ENCODE data around the gene RPS6KL1. TPM values are rescaled to one million over a fixed set of nuclear protein-coding genes. Genes with fewer than 3 reads are reported as not detected.
A peak's percentile ranks its signal among the peaks of the same experiment; 100 is the strongest.

Gene RPS6KL1
- total RNA-seq, 1 donor from 2014 or later, result 5.8 TPM

DNA sequence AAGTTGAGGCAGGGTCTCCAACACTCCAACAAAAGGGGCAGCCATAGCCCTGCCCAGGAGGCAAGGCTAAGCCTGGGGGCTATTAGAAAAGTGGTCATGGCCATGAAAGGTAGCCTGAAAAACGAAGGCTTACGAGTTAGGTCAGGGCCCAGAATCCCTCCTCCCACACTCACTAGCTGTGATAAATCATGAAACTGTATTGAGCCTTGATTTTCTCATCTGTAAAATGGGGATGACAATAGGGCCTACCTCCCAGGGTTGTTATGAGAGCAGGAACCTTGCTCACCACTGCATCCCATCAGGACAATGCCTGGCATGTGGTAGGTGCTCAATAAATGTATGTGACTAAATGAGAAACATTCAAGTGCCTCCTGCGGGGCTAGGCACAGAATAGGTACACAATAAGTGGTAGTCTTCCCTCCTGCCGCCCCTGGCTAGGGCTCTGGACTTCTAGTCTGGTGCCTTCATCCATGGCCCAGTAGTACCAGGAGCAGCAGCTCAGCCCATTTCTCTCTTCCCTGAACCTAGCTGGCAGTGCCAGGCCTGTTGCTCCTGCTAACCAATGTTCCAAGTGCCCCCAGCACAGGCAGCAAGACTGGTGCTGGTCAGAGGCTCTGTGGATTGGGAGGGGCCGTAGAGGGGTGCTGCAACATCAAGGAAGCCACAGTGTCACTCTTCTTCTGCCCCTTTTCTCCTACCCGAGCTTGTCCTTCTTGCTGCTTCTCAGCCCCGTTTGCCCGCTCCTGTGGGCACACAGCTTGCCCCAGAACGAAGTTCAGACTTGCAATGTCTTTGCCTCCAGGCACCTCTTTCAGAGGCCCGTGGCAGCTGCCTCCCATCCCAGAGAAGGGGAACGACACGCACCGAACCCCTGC lies 24.5 kb upstream of the RPS6KL1 start:
- Mint-ChIP-seq H3K4me1 (ENCODE audit: low read depth) (peaks cover 6% of the 10 kb centered on the region), H3K4me3 (ENCODE audit: unreplicated experiment) (no peak overlapping the region), H3K27ac (ENCODE audit: unreplicated experiment) (no peak overlapping the region), H3K9me3 (ENCODE audit: low read depth) (no peaks in the 10 kb centered on the region), H3K36me3 (ENCODE audit: low read depth) (no peaks in the 10 kb centered on the region), H3K27me3 (ENCODE audit: low read depth) (no peaks in the 10 kb centered on the region)
- TF ChIP-seq, protein P1, sequence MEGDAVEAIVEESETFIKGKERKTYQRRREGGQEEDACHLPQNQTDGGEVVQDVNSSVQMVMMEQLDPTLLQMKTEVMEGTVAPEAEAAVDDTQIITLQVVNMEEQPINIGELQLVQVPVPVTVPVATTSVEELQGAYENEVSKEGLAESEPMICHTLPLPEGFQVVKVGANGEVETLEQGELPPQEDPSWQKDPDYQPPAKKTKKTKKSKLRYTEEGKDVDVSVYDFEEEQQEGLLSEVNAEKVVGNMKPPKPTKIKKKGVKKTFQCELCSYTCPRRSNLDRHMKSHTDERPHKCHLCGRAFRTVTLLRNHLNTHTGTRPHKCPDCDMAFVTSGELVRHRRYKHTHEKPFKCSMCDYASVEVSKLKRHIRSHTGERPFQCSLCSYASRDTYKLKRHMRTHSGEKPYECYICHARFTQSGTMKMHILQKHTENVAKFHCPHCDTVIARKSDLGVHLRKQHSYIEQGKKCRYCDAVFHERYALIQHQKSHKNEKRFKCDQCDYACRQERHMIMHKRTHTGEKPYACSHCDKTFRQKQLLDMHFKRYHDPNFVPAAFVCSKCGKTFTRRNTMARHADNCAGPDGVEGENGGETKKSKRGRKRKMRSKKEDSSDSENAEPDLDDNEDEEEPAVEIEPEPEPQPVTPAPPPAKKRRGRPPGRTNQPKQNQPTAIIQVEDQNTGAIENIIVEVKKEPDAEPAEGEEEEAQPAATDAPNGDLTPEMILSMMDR (IDR thresholded peaks at IDR 0.05), result no peak
- DNase-seq (ENCODE audit: low spot score), result no peak

DNA sequence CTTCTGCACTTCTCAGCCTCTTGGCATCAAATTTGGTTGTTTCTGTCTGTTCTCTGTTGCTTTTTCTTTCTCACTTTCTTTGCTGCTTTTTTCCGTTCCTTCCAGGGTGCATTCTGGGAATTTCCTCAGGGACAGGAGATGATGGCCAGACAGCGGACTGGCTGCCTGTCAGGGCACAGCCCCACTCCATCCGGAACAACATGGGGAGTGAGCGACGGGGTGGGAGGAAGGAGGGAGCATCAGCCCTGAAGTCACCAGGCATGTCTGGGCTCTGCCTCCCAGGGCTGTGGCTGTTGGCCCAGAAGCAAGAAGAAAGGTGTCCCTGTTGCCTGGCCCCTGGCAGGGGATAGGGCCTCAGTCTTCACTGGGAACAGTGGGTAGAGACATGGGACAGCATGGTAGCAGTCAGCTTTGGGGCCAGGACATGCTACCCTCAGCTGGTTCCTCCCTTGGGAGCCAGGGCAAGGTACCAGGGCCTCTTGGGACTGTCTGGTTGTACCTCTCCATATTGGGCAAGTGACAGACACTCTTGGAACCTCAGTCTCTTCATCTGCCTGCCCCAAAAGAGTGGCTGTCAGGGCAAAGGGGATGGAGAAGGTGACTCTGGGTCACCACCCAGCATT lies 23.7 kb upstream of the RPS6KL1 start:
- Mint-ChIP-seq H3K36me3 (ENCODE audit: low read depth) (no peaks in the 10 kb centered on the region), H3K4me3 (ENCODE audit: unreplicated experiment) (no peak overlapping the region), H3K27me3 (ENCODE audit: low read depth) (no peaks in the 10 kb centered on the region), H3K4me1 (ENCODE audit: low read depth) (peaks cover 11% of the 10 kb centered on the region), H3K9me3 (ENCODE audit: low read depth) (no peaks in the 10 kb centered on the region), H3K27ac (ENCODE audit: unreplicated experiment) (no peak overlapping the region)
- TF ChIP-seq, protein P1 (IDR thresholded peaks at IDR 0.05), result peak; percentile 63
- DNase-seq (ENCODE audit: low spot score), result no peak

DNA sequence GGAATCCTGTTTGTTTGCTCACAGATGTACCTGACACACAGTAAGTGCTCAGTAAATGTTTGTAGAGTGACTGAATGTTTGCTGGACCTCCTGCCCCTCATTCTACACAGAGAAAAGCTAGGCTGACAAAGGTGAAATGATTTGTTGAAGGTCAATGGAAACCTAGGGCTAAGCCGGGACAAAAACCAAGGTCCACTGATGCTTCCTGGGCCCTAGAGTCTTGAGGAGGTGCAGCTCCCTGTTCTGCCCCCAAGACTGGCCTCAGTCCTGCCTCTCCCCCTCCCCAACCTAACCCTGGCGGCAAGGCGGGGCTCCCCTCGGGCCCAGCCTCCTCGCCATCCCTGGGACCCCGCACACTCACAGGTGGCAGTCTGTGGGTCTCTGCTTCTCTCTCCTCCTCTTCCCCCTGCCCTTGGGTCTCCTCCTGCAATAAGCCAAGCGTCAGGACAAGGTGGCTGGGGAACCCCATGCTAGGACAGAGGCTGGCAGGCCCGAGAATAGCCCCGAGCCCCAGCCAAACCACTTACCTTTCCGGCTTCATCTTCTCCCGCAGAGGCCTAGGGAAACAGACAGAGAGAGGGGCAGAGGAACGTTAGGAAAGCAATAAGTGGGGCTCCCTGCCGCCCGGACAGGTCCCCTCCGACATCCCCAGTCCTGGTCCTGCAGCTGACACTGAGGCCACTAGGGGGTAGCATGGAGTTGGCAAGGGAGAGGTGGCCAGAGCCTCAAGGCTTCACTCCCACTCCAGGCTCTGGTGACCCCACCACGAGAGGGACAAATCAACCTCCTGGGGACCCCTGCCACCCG lies 23.0 kb upstream of the RPS6KL1 start:
- TF ChIP-seq, protein P1 (IDR thresholded peaks at IDR 0.05), result peak; percentile 95
- no peaks in the 10 kb centered on the region for H3K36me3 Mint-ChIP-seq (ENCODE audit: low read depth)
- no peaks in the 10 kb centered on the region for H3K27me3 Mint-ChIP-seq (ENCODE audit: low read depth)
- DNase-seq (ENCODE audit: low spot score), result no peak
- H3K4me1 Mint-ChIP-seq (ENCODE audit: low read depth), result peaks cover 15% of the 10 kb centered on the region
- H3K27ac Mint-ChIP-seq (ENCODE audit: unreplicated experiment), result no peak overlapping the region
- H3K9me3 Mint-ChIP-seq (ENCODE audit: low read depth), result no peaks in the 10 kb centered on the region
- no peak overlapping the region for H3K4me3 Mint-ChIP-seq (ENCODE audit: unreplicated experiment)

DNA sequence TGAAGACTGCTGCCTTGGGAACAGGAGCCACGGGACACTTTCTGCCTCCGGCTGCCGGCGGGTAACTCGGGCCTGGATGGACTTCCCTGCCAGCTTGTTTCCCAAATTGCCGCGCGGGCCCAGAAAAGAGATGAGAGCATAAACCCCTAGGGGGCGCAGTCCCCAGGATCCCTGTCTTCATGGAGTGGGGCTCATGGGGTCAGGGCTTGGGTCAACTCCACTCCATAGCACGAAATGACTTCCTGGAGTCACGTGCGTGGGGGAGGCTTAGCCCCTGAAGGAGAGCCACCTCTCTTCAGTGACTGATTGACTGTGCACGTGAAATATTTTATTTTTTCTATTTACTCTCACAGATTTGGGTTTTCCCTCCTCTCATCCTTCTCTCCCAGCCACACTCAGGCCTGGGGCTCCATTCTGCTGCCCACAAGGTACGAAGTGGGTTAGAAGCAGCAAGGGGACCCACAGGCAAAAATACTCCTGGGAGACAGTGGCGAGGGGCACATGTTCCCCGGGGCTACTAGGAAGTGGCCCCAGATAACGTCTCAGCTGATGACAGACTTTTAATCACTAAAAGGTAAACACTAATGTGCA lies 22.3 kb upstream of the RPS6KL1 start:
- no peak overlapping the region for H3K4me3 Mint-ChIP-seq (ENCODE audit: unreplicated experiment)
- H3K9me3 Mint-ChIP-seq (ENCODE audit: low read depth), result no peaks in the 10 kb centered on the region
- DNase-seq (ENCODE audit: low spot score), result no peak
- TF ChIP-seq, protein P1 (IDR thresholded peaks at IDR 0.05), result peak; percentile 75
- no peak overlapping the region for H3K27ac Mint-ChIP-seq (ENCODE audit: unreplicated experiment)
- peaks cover 16% of the 10 kb centered on the region for H3K4me1 Mint-ChIP-seq (ENCODE audit: low read depth)
- H3K36me3 Mint-ChIP-seq (ENCODE audit: low read depth), result no peaks in the 10 kb centered on the region
- no peaks in the 10 kb centered on the region for H3K27me3 Mint-ChIP-seq (ENCODE audit: low read depth)

DNA sequence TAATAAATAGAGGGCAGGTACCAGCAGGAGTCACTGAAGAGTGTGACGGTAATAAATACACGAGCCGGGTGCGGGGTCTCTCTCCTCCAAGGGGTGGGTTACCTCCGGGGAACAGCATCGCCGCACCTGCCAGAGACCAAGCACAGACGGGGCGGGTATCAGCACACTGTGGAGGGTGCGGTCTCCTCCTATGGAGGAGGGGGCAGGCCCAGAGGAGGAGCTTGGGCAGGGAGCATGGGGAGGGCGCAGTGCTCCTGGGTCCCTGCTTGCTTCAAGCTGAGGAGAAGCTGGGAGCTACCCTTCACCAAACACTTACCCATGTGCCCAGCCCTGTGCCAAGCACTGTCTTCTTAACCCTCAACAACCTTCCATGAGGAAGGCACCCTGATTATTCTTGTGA lies 19.5 kb upstream of the RPS6KL1 start:
- H3K4me1 Mint-ChIP-seq (ENCODE audit: low read depth), result peaks cover 31% of the 10 kb centered on the region

More for the DNA sequence above, 19.5 kb upstream of the RPS6KL1 start:
- H3K27me3 Mint-ChIP-seq (ENCODE audit: low read depth), result no peaks in the 10 kb centered on the region
- no peak overlapping the region for H3K27ac Mint-ChIP-seq (ENCODE audit: unreplicated experiment)
- TF ChIP-seq, protein P1 (IDR thresholded peaks at IDR 0.05), result no peak
- H3K9me3 Mint-ChIP-seq (ENCODE audit: low read depth), result peaks cover 4% of the 10 kb centered on the region
- no peak overlapping the region for H3K4me3 Mint-ChIP-seq (ENCODE audit: unreplicated experiment)
- no peaks in the 10 kb centered on the region for H3K36me3 Mint-ChIP-seq (ENCODE audit: low read depth)
- DNase-seq (ENCODE audit: low spot score), result no peak

All from chondrocyte (in vitro differentiated cells).